GM13977 (cell line): Measurements from ENCODE around the gene MCM9.

Source experiments
- DNase-seq: peaks from one replicate; pipeline ENCODE4 v3.0.0; 2012; ENCODE audit warnings: low spot score
- in situ Hi-C: fragments of 300-500 bp; cut with MboI; formaldehyde crosslinking; loops from one replicate; pipeline ENCODE4 v1.12.0; 2022; ENCODE audit warnings: low sequenced_read_pairs, low pct_unique_long_range_greater_than_20kb, mixed read lengths, inconsistent platforms; ENCODE audit not compliant: unreplicated experiment
- TF ChIP-seq, protein P1 (sequence below): IDR thresholded peaks from 2 replicates; pipeline ENCODE4 v1.5.1; 2012; ENCODE audit warnings: mild to moderate bottlenecking, control low read depth; ENCODE audit not compliant: insufficient read depth; ENCODE audit errors: extremely low read depth, missing control alignments

The MCM9 gene

DNA sequence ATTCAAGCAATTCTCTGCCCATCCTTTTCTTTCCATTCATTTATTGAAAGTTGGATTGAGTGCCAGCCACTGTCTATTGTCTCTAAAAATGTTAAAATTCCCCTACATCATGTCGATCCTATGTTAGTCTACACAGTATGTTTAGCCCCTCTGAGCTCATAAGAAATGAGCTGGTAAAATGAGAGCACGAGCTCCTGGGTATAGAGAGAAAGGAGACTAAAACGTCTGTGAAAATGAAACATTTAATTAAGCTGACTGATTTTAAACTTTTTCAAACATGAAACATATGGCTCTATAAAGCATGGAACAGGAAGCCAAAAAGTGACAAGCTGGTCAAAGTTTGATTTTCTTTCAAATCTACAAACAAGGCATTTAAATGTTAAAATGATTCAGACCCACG lies 145.0 kb downstream of the MCM9 start:
- DNase-seq, result no peak
- in situ Hi-C loops, result loop anchor here (25.0 kb wide), 3 partner anchors 228 to 803 kb away; no protein-coding TSS in a partner anchor
- TF ChIP-seq, protein P1, sequence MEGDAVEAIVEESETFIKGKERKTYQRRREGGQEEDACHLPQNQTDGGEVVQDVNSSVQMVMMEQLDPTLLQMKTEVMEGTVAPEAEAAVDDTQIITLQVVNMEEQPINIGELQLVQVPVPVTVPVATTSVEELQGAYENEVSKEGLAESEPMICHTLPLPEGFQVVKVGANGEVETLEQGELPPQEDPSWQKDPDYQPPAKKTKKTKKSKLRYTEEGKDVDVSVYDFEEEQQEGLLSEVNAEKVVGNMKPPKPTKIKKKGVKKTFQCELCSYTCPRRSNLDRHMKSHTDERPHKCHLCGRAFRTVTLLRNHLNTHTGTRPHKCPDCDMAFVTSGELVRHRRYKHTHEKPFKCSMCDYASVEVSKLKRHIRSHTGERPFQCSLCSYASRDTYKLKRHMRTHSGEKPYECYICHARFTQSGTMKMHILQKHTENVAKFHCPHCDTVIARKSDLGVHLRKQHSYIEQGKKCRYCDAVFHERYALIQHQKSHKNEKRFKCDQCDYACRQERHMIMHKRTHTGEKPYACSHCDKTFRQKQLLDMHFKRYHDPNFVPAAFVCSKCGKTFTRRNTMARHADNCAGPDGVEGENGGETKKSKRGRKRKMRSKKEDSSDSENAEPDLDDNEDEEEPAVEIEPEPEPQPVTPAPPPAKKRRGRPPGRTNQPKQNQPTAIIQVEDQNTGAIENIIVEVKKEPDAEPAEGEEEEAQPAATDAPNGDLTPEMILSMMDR, result no peak

DNA sequence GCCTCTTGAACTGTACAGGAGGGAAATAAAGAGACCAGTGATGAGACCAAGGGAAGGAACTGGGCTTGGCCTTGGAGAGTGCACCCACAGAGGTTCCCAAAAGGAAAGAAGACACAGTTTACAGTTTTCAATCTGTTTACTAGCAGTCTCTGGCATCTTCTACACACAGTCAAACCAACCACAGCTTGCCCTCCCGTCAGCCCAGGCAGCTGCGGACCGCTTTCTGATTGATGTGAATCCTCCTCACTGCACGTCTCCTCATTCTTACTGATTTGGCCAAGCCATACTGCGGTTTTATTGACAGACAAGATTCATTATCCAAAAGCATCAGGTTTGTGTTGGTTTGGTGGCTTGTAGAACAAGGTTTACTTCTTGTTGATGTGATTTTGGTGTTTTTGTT lies 145.5 kb downstream of the MCM9 start:
- DNase-seq, result no peak
- TF ChIP-seq, protein P1, result no peak
- in situ Hi-C loops, result loop anchor here (25.0 kb wide), 3 partner anchors 227 to 802 kb away; no protein-coding TSS in a partner anchor

DNA sequence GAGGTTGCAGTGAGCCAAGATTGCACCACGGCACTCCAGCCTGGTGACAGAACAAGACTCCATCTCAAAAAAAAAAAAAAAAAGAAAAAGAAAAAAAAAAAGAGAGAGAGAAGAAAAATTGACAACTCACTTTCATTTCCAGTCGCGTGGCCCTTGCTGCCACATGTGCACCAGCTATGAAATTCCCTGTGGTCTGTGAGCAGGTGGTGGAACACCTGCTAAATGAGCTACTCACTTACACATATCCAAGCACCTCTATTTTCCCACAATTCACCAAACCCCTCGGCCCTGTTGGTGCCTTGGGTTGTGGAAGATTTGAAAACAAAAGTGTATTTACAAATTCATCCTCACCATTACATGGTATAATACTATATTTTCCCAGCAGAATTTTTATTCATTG lies 146.3 kb downstream of the MCM9 start:
- in situ Hi-C loops, result loop anchor here (25.0 kb wide), 3 partner anchors 226 to 801 kb away; no protein-coding TSS in a partner anchor
- no peak for DNase-seq
- TF ChIP-seq, protein P1, result no peak

DNA sequence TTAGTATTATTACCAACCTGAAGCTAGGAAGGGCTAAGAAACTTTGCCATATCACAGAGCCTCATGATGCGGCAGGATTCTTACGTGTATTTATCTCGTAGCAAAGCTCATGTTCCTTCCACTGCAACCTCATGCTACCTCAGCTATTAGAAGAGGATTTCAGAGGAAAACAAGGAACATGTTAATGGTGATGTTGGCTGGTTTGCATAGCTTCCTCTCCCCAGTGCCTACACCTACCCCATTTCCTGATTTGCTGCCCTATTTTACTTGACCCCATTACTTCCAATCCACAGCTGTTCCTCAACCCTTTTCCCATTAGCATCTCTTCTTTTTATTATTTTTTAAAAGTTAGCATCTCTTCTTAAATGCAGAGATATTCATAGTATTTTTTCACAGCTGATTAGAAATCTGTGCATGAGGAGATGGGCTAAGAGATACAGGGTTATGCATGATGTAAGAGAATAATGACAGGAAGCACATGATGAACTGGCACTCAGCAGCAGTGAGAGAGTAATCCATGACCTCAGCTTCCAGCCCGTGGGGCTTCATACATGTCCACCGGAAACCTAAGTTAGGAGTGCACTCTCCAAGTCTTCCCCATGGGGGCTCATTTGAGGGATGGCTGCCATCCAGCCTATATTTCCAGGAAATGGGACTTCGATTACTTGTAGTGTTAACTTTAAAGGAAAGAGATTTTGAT lies 147.1 kb downstream of the MCM9 start:
- TF ChIP-seq, protein P1, result no peak
- DNase-seq, result no peak

DNA sequence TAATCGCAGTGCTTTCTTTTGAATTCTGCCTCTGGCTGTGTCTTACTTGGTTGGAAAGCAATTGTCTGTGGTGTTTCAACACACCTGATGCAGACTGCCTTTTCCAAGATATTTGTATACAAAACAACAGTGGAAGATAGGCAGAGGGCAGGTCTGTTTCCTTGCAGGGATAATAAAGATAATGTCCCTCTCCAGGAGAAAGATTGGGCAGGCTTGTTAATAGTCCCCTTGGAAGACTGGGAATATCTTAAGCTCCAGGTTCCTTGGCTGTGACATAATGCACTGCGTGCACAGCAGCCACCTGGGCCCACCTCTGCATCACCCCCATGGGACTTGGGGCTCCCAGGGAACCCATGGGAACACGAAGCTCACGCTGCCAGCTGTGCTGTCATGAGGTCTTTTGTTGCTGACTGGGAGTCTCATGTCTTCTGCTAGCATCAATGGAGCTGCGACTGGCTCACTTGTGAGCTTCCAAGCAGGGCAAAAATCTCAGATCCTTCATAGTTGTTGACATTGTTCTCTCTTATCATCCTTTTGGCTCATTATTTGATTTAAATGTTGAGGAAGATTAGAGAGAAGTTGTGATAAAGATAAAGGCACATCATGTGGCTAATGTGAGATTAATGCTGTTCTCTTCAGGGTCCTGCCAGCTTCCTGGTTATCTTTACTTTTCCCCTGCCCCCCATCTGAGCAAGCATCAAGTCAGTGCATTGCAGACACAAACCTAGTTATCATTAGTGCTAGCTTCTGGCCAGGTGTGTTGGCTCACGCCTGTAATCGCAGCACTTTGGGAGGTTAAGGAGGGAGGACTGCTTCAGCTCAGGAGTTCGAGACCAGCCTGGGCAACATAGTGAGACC lies 148.1 kb downstream of the MCM9 start:
- no peak for DNase-seq
- TF ChIP-seq, protein P1, result no peak
- in situ Hi-C loops, result loop anchor here (25.0 kb wide), 3 partner anchors 225 to 800 kb away; no protein-coding TSS in a partner anchor

More for the DNA sequence above, 147.1 kb downstream of the MCM9 start:
- in situ Hi-C loops, result loop anchor here (25.0 kb wide), 3 partner anchors 226 to 801 kb away; no protein-coding TSS in a partner anchor

DNA sequence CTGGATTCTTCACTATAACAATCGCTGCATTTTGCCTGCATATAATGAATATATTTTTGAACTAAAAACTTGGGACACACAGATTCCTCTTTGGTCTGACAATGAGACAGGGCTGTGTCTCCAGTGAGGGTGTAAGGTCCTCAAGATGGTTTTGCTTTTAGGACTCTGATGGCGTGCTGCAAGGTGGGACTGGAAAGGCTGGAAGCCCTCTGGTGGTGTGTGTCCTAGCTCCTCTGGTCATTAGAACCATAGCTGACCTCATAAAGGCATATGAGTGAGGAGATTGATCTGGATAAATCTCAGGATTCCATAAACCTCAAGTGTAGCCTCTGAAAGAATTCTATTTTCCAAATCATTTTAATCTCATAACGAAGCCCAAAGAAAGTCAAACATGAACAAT lies 149.4 kb downstream of the MCM9 start:
- TF ChIP-seq, protein P1, result no peak
- in situ Hi-C loops, result loop anchor here (25.0 kb wide), 3 partner anchors 223 to 798 kb away; no protein-coding TSS in a partner anchor
- DNase-seq, result no peak
